Stomach (tissue), 4 donors: Measurements from ENCODE around the gene CHST13.

Source experiments
- CTCF ChIP-seq, 7 experiments: fragments of 450-650 bp in 4 of 7; fragments of 200-600 bp in 3 of 7; sonication (generic) in 3 of 7; IDR thresholded peaks; one replicate each; pipeline ENCODE4 v1.5.1; 2016 to 2019; ENCODE audit warnings: antibody characterized with exemption in 7 of 7, control low read depth in 2 of 7, mild to moderate bottlenecking in 1 of 7
- EP300 ChIP-seq: sonication (generic); formaldehyde crosslinking; IDR thresholded peaks from one replicate; pipeline ENCODE4 v1.6.1; 2017; ENCODE audit warnings: antibody characterized with exemption
- POLR2A ChIP-seq, 4 donors: fragments of 450-650 bp; IDR thresholded peaks; one replicate each; pipeline ENCODE4 v1.6.1; 2016; ENCODE audit warnings: antibody characterized with exemption in 4 of 4, control low read depth in 2 of 4, mild to moderate bottlenecking in 1 of 4, moderate library complexity in 1 of 4
- POLR2AphosphoS5 ChIP-seq, 3 donors: sonication (generic); formaldehyde crosslinking; IDR thresholded peaks; one replicate each; pipeline ENCODE4 v1.6.1; 2016; ENCODE audit warnings: antibody characterized with exemption in 3 of 3

- TF ChIP-seq POLR2A (IDR thresholded peaks at IDR 0.05), result no peak
- TF ChIP-seq CTCF (IDR thresholded peaks at IDR 0.05), result no peak
- TF ChIP-seq EP300, result no peak
- TF ChIP-seq POLR2AphosphoS5 (IDR thresholded peaks at IDR 0.05), result no peak
These were observed 57.6 kb downstream of the CHST13 start for GRCh38 chr3:126581569-126581968.
